GM13977 (cell line): ENCODE measurements around the gene COPS8.

Source experiments
- DNase-seq: peaks from one replicate; pipeline ENCODE4 v3.0.0; 2012; ENCODE audit warnings: low spot score
- CTCF ChIP-seq: IDR thresholded peaks from 2 replicates; pipeline ENCODE4 v1.5.1; 2012; ENCODE audit warnings: mild to moderate bottlenecking, control low read depth; ENCODE audit not compliant: insufficient read depth; ENCODE audit errors: extremely low read depth, missing control alignments
- in situ Hi-C: fragments of 300-500 bp; cut with MboI; formaldehyde crosslinking; loops from one replicate; pipeline ENCODE4 v1.12.0; 2022; ENCODE audit warnings: low sequenced_read_pairs, low pct_unique_long_range_greater_than_20kb, mixed read lengths, inconsistent platforms; ENCODE audit not compliant: unreplicated experiment

Gene COPS8

GRCh38 chr2:237113026-237113795, 27.5 kb downstream of the COPS8 start:
- in situ Hi-C loops, result no loop called here
- no peak for DNase-seq
- TF ChIP-seq CTCF, result no peak

DNA sequence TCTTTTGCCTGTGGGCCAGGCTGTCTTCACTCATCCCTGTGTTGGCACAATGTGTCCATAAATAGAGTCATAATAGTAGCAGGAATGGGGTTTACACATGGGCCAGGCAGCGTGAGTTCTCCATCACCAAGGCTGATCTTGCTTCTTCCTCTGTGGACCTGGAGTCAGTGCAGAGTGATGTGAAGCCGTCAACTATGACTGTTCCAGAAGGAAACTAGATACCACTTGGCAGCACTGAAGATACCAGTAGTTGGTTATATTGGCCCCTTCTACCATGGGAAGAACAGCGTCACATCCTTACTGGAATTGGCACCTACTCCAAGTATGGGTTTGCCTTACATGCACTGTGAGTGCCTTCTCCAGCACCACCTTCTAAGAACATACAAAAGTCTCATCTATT, 30.2 kb downstream of the COPS8 start:
- TF ChIP-seq CTCF, result no peak
- in situ Hi-C loops, result no loop called here
- DNase-seq, result no peak

DNA sequence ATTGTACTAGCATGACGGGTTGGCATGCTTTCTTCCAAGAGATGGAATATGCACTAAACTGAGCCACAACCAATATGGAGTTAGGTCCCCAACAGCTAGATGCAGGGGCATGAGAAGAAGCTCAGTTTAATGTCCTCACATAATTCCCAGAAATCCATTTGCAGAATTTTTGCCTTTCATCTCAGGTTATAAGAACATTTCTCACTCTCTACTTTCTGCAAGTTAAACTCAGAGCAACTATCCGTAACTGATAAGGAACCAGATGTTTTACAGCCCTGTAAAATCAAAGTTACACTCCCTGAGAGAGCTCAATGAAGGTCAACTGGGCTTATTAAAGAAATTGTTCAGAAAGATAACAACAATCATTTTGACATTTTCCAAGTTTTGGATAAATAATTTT, 30.7 kb downstream of the COPS8 start:
- TF ChIP-seq CTCF, result no peak
- in situ Hi-C loops, result no loop called here
- DNase-seq, result no peak

- no peak for DNase-seq
Observed at GRCh38 chr2:237118025-237118424, 32.3 kb downstream of the COPS8 start.

DNA sequence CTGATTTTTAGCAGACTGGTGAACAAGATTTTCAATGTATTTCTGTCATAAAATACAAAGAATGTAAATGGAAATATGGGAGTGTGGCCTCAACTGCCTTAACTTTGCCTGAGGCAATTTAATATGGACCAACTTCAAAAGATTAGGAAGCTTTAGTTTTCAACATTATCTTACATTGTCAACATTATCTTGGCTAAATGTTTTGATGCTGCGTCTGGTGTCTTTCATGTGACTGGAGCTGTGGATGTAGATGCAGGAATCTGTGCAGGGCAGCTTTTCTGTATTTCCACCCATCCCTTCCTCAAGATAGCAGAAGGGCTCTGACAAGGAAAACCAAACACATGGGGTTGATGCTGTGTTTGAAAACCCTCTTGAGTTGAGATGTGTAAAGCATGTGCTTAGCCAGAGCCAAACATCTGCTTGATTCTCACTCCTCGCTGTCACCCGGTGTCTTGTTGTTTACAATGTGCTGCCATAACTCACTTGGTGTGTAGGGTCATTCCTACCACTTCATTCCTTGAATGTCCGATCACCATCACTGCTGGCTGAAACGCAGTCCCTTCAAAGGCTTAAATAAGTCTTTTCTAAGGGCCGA, 33.0 kb downstream of the COPS8 start:
- no peak for TF ChIP-seq CTCF
- DNase-seq, result no peak
- in situ Hi-C loops, result no loop called here

More at GRCh38 chr2:237118025-237118424, 32.3 kb downstream of the COPS8 start:
- in situ Hi-C loops, result no loop called here
- no peak for TF ChIP-seq CTCF

DNA sequence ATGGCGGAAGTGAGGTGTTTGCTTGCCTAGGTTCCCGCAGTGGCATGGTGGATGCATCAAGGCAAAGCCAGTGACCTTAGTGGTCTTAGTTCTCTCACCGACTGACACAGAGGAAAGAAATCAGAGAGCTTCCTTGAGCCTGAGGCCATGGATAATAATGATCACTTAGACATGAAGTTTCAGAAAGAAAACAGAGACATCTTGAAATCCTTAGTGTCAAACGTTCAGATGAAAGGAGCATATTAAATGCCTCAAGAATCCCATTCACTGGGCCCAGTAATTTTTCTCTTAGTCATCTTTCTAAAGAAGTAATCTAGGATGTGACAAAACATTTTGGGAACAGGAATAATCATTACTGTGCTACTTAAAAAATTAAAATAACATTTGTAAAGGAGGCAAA, 35.2 kb downstream of the COPS8 start:
- in situ Hi-C loops, result no loop called here
- no peak for TF ChIP-seq CTCF

GRCh38 chr2:237121321-237121720, 35.6 kb downstream of the COPS8 start:
- TF ChIP-seq CTCF, result no peak
- in situ Hi-C loops, result no loop called here
- no peak for DNase-seq

More for the DNA sequence above, 35.2 kb downstream of the COPS8 start:
- DNase-seq, result no peak
